SW 1271 (cell line): ENCODE measurements around the gene LILRA6.

ENCODE experiments used
- DNase-seq, 2 experiments: peaks; one replicate each; lab custom pipeline; 2025; lab: John Stamatoyannopoulos, UW

LILRA6 gene

GRCh38 chr19:54188215-54188871 is 54.2 kb downstream of the LILRA6 start:
- DNase-seq = peak in 1 of 2 experiments; percentile 13

GRCh38 chr19:54186934-54187381 is 55.6 kb downstream of the LILRA6 start:
- no peak for DNase-seq
